CD14-positive monocyte (primary cell): ENCODE data around the gene MRPS17. TPM values are rescaled to one million over a fixed set of nuclear protein-coding genes. Genes with fewer than 3 reads are reported as not detected.
"Not testable (repeated sequence)": the region's sequence is repeated elsewhere in the genome, so short reads cannot be mapped to it uniquely, and the experiment has no call there.

ENCODE experiments used
- DNase-seq, 3 donors: peaks; one replicate each; pipeline ENCODE4 v3.0.0-alpha.2; 2011 to 2022
- H2AFZ ChIP-seq: 2 replicates; pipeline ENCODE4 v1.6.0; 2012; ENCODE audit warnings: mild to moderate bottlenecking, low read depth, low read length, inconsistent platforms; ENCODE audit not compliant: insufficient read depth, poor library complexity, severe bottlenecking
- H3K27ac ChIP-seq, 2 donors: 1 replicate in 1 of 2; 2 replicates in 1 of 2; pipeline ENCODE4 v1.5.1; 2012 to 2013; ENCODE audit warnings: low read length in 2 of 2, control low read depth in 1 of 2, inconsistent platforms in 1 of 2, low read depth in 1 of 2, mild to moderate bottlenecking in 1 of 2
- H3K27me3 ChIP-seq, 2 donors: one replicate each; pipeline versions ENCODE4 v1.6.0 to v1.6.1; 2011 to 2013; ENCODE audit warnings: low read length in 2 of 2; ENCODE audit not compliant: control insufficient read depth in 2 of 2, insufficient read depth in 2 of 2
- H3K36me3 ChIP-seq, 2 donors: replicated peaks in 1 of 2; 1 replicate in 1 of 2; 2 replicates in 1 of 2; pipeline versions ENCODE4 v1.5.1 to v1.6.1; 2012 to 2013; ENCODE audit warnings: low read length in 2 of 2, control low read depth in 1 of 2, inconsistent platforms in 1 of 2, mild to moderate bottlenecking in 1 of 2; ENCODE audit not compliant: insufficient read depth in 2 of 2, control insufficient read depth in 1 of 2
- H3K4me1 ChIP-seq, 2 donors: 1 replicate in 1 of 2; 2 replicates in 1 of 2; pipeline versions ENCODE4 v1.5.1 to v1.6.1; 2012 to 2013; ENCODE audit warnings: low read length in 2 of 2, control low read depth in 1 of 2, inconsistent platforms in 1 of 2, mild to moderate bottlenecking in 1 of 2, moderate library complexity in 1 of 2; ENCODE audit not compliant: insufficient read depth in 2 of 2, control insufficient read depth in 1 of 2
- H3K4me2 ChIP-seq: replicated peaks from 2 replicates; pipeline ENCODE3; 2012; ENCODE audit warnings: low read length, moderate library complexity, mild to moderate bottlenecking; ENCODE audit not compliant: poor library complexity, severe bottlenecking; ENCODE audit errors: extremely low read depth
- H3K4me3 ChIP-seq, 3 experiments: fragments of 200-600 bp in 1 of 3; sonication (generic) in 1 of 3; replicated peaks in 1 of 3; 1 replicate in 2 of 3; 2 replicates in 1 of 3; pipeline ENCODE4 v1.5.1; 2011 to 2013; ENCODE audit warnings: low read length in 3 of 3, mild to moderate bottlenecking in 3 of 3, control low read depth in 2 of 3, low read depth in 2 of 3, inconsistent platforms in 1 of 3, moderate library complexity in 1 of 3
- H3K79me2 ChIP-seq: 2 replicates; pipeline ENCODE4 v1.6.0; 2012; ENCODE audit warnings: mild to moderate bottlenecking, control low read depth, inconsistent platforms, low read length, moderate library complexity; ENCODE audit not compliant: insufficient read depth
- H3K9ac ChIP-seq: 2 replicates; pipeline ENCODE4 v1.6.0; 2017; ENCODE audit warnings: low read length, mild to moderate bottlenecking; ENCODE audit not compliant: insufficient read depth, poor library complexity, severe bottlenecking
- H3K9me3 ChIP-seq, 2 donors: replicated peaks in 1 of 2; 1 replicate in 1 of 2; 2 replicates in 1 of 2; pipeline versions ENCODE4 v1.5.1 to v1.6.1; 2012 to 2013; ENCODE audit warnings: low read length in 2 of 2, control low read depth in 1 of 2; ENCODE audit not compliant: control insufficient read depth in 1 of 2, insufficient read depth in 1 of 2
- H4K20me1 ChIP-seq: 2 replicates; pipeline ENCODE4 v1.6.0; 2012; ENCODE audit warnings: mild to moderate bottlenecking, low read length, control low read depth, moderate library complexity; ENCODE audit not compliant: insufficient read depth
- H3K27ac Mint-ChIP-seq, 7 donors: one replicate each; pipeline ENCODE4 v1.8.0; 2020; ENCODE audit warnings: mild to moderate bottlenecking in 7 of 7, mixed read lengths in 7 of 7, moderate library complexity in 6 of 7, inconsistent platforms in 2 of 7
- H3K27me3 Mint-ChIP-seq, 3 donors: one replicate each; pipeline ENCODE4 v1.8.0; 2021 to 2022; ENCODE audit warnings: low read depth in 3 of 3, mild to moderate bottlenecking in 3 of 3, mixed read lengths in 3 of 3, moderate library complexity in 3 of 3, inconsistent platforms in 1 of 3
- H3K36me3 Mint-ChIP-seq, 2 donors: one replicate each; pipeline ENCODE4 v1.8.0; 2020; ENCODE audit warnings: mixed read lengths in 2 of 2, inconsistent platforms in 1 of 2, mild to moderate bottlenecking in 1 of 2
- H3K4me1 Mint-ChIP-seq: one replicate; pipeline ENCODE4 v1.8.0; 2020; ENCODE audit warnings: mild to moderate bottlenecking, mixed read lengths
- H3K4me3 Mint-ChIP-seq, 2 donors: one replicate each; pipeline ENCODE4 v1.8.0; 2020; ENCODE audit warnings: mild to moderate bottlenecking in 2 of 2, mixed read lengths in 2 of 2, moderate library complexity in 1 of 2
- H3K9me3 Mint-ChIP-seq, 7 donors: one replicate each; pipeline ENCODE4 v1.8.0; 2020 to 2022; ENCODE audit warnings: mixed read lengths in 7 of 7, mild to moderate bottlenecking in 6 of 7, moderate library complexity in 6 of 7, inconsistent platforms in 2 of 7
- WGBS: methylation state at CpG from one replicate; pipeline ENCODE4 v1.1.5; 2013; ENCODE audit warnings: missing lambda C conversion rate; ENCODE audit not compliant: insufficient coverage; 5-methylcytosine and 5-hydroxymethylcytosine counted together
- intact Hi-C, 2 donors: fragments of 100-400 bp; cut with micrococcal nuclease; formaldehyde crosslinking; loops; one replicate each; pipeline versions ENCODE4 v1.15.0 to v1.15.1; 2023
- polyA plus RNA-seq, 3 donors: library from polyadenylated mRNA; depleted of rRNA in 1 of 3; unstranded in 2 of 3; stranded (reverse) in 1 of 3; fragments of 300-500 nt in 2 of 3; fragments of >200 nt in 1 of 3; fragmentation: Illumina TruSeq in 2 of 3; gene quantifications; 1 replicate in 2 of 3; 2 replicates in 1 of 3; pipeline ENCODE4 v1.2.3, GENCODE V29; 2012 to 2021
- TF ChIP-seq, protein P1 (sequence below): fragments of 200-600 bp; IDR thresholded peaks from one replicate; pipeline ENCODE4 v1.8.0; 2022; ENCODE audit warnings: antibody characterized with exemption, mild to moderate bottlenecking

MRPS17 gene
- polyA plus RNA-seq, 3 donors, result 6.1 to 14.6 (median 10.9) TPM

DNA sequence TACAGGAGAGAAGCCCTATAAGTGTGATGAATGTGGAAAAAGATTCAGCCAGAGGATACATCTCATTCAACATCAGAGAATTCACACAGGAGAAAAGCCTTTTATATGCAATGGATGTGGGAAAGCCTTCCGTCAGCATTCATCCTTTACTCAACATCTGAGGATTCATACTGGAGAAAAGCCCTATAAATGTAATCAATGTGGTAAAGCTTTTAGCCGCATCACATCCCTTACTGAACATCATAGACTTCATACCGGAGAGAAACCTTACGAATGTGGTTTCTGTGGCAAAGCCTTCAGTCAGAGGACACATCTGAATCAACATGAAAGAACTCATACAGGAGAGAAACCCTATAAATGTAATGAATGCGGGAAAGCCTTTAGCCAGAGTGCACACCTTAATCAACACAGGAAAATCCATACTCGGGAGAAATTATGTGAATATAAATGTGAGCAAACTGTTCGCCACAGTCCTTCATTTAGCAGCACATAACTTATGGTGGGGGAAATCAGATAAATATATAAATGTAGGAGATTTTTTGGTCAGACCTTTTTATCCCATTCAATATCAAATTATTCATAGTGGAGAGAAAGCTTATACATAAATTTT lies 12.1 kb upstream of the MRPS17 start:
- H3K27me3 Mint-ChIP-seq, result peaks cover 0 to 1% (median 0%) of the 10 kb centered on the region in 3 donors
- no peaks in the 10 kb centered on the region for H3K79me2 ChIP-seq
- no peaks in the 10 kb centered on the region for H3K4me1 ChIP-seq
- TF ChIP-seq, protein P1, sequence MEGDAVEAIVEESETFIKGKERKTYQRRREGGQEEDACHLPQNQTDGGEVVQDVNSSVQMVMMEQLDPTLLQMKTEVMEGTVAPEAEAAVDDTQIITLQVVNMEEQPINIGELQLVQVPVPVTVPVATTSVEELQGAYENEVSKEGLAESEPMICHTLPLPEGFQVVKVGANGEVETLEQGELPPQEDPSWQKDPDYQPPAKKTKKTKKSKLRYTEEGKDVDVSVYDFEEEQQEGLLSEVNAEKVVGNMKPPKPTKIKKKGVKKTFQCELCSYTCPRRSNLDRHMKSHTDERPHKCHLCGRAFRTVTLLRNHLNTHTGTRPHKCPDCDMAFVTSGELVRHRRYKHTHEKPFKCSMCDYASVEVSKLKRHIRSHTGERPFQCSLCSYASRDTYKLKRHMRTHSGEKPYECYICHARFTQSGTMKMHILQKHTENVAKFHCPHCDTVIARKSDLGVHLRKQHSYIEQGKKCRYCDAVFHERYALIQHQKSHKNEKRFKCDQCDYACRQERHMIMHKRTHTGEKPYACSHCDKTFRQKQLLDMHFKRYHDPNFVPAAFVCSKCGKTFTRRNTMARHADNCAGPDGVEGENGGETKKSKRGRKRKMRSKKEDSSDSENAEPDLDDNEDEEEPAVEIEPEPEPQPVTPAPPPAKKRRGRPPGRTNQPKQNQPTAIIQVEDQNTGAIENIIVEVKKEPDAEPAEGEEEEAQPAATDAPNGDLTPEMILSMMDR, result no peak
- intact Hi-C loops, result no loop called here
- no peak overlapping the region for H3K27ac ChIP-seq
- H3K27me3 ChIP-seq, result no peaks in the 10 kb centered on the region
- no peak for DNase-seq
- no peaks in the 10 kb centered on the region for H3K36me3 Mint-ChIP-seq
- no peaks in the 10 kb centered on the region for H4K20me1 ChIP-seq
- no peaks in the 10 kb centered on the region for H3K36me3 ChIP-seq
- H3K27ac Mint-ChIP-seq, result no peak overlapping the region
- no peaks in the 10 kb centered on the region for H3K4me1 Mint-ChIP-seq
- peaks cover 57 to 71% of the 10 kb centered on the region in 2 donors for H3K9me3 ChIP-seq
- no peak overlapping the region for H3K4me3 ChIP-seq
- no peak overlapping the region for H3K9ac ChIP-seq
- H3K9me3 Mint-ChIP-seq, result peaks cover 34 to 85% (median 79%) of the 10 kb centered on the region in 7 donors
- H3K4me3 Mint-ChIP-seq, result no peak overlapping the region
- no CpG with 5 or more reads among the region's 7 CpGs for WGBS
- no peak overlapping the region for H3K4me2 ChIP-seq
- no peak overlapping the region for H2AFZ ChIP-seq

GRCh38 chr7:55946545-55946944 lies 5.1 kb upstream of the MRPS17 start:
- peaks cover 31 to 39% of the 10 kb centered on the region in 2 donors for H3K9me3 ChIP-seq

DNA sequence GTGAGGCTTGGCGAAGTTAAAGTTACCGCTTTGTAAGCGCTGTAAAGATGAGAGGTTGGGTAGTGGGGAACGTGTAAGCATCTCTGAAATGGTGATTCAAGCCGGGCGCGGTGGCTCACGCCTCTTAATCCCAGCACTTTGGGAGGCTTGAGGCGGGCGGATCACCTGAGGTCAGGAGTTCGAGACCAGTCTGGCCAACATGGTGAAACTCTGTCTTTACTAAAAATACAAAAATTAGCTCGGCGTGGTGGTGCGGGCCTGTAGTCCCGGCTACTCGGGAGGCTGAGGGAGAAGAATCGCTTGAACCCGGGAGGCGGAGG lies 635 bp downstream of the MRPS17 start:
- H3K36me3 ChIP-seq, result peaks cover 7 to 18% of the 10 kb centered on the region in 2 donors
- H3K9me3 ChIP-seq, H3K27me3 ChIP-seq, H3K79me2 ChIP-seq, H3K27me3 Mint-ChIP-seq, H4K20me1 ChIP-seq, DNase-seq: not testable (repeated sequence)
- Mint-ChIP-seq H3K27ac (peak overlapping the region; percentile 93 to 98 (median 94)), H3K9me3 (peaks cover 0 to 17% (median 5%) of the 10 kb centered on the region in 7 donors), H3K4me3 (peak overlapping the region; percentile 94 to 98), H3K36me3 (peaks cover 12 to 30% of the 10 kb centered on the region in 2 donors), H3K4me1 (peaks cover 13% of the 10 kb centered on the region)
- H3K4me2 ChIP-seq, result peak overlapping the region; percentile 73
- H3K9ac ChIP-seq, result peak overlapping the region; percentile 73
- peaks cover 7 to 11% of the 10 kb centered on the region in 2 donors for H3K4me1 ChIP-seq
- intact Hi-C loops, result loop anchor here in 1 of 2 donors (5.0 kb wide), 2 partner anchors 65 to 585 kb away; partner anchors contain the start of genes LANCL2 and ZNF713
- peak overlapping the region; percentile 58 to 77 (median 61) for H3K4me3 ChIP-seq
- peak overlapping the region; percentile 68 to 83 for H3K27ac ChIP-seq
- H2AFZ ChIP-seq, result peak overlapping the region; percentile 87
- WGBS, result 9% methylated on average over 10 of the region's 19 CpGs

More at GRCh38 chr7:55946545-55946944, 5.1 kb upstream of the MRPS17 start:
- Histone ChIP-seq H3K79me2 (no peaks in the 10 kb centered on the region), H3K27ac (no peak overlapping the region), H3K4me3 (no peak overlapping the region), H3K4me1 (no peaks in the 10 kb centered on the region), H4K20me1 (no peaks in the 10 kb centered on the region), H3K27me3 (no peaks in the 10 kb centered on the region), H3K4me2 (no peak overlapping the region), H3K36me3 (no peaks in the 10 kb centered on the region), H2AFZ (no peak overlapping the region), H3K9ac (no peak overlapping the region)
- Mint-ChIP-seq H3K4me3 (no peak overlapping the region), H3K27me3 (peaks cover 0 to 3% (median 2%) of the 10 kb centered on the region in 3 donors), H3K9me3 (peaks cover 11 to 62% (median 42%) of the 10 kb centered on the region in 7 donors), H3K4me1 (no peaks in the 10 kb centered on the region), H3K27ac (no peak overlapping the region), H3K36me3 (no peaks in the 10 kb centered on the region)
- intact Hi-C loops, result loop anchor here in 1 of 2 donors (5.0 kb wide), 1 partner anchor 54 kb away; no protein-coding TSS in a partner anchor
- WGBS, result no CpG with 5 or more reads among the region's 5 CpGs
- peak in 1 of 3 donors; percentile 65 for DNase-seq
- TF ChIP-seq, protein P1, result no peak
